Natural killer cell treated with Interleukin-12 subunit alpha and Interleukin-12 subunit beta and Interleukin-15 and Interleukin-18, amount 100 ng/mL, for 72 hours (primary cell): ENCODE results near the gene CXCL3. TPM values are rescaled to one million over a fixed set of nuclear protein-coding genes. Genes with fewer than 3 reads are reported as not detected.

Experiments used
- ATAC-seq, 2 donors: fragments of 150-1000 bp; cut with Tn5 transposase in 1 of 2; sonication (Bioruptor Pico), chemical (Tn5 transposase) in 1 of 2; 2 replicates each; pipeline ENCODE4 v1.10.0; 2021
- DNase-seq: peaks from one replicate; pipeline ENCODE4 v3.0.0; 2022; ENCODE audit warnings: low spot score
- H3K27ac Mint-ChIP-seq, 2 donors: 1 replicate in 1 of 2; 2 replicates in 1 of 2; pipeline ENCODE4 v1.8.0; 2022; ENCODE audit warnings: mixed read lengths in 2 of 2, mild to moderate bottlenecking in 1 of 2, moderate library complexity in 1 of 2
- H3K27me3 Mint-ChIP-seq, 2 donors: 1 replicate in 1 of 2; 2 replicates in 1 of 2; pipeline ENCODE4 v1.8.0; 2022; ENCODE audit warnings: mixed read lengths in 2 of 2
- H3K36me3 Mint-ChIP-seq: one replicate; pipeline ENCODE4 v1.8.0; 2022; ENCODE audit warnings: mixed read lengths
- H3K4me1 Mint-ChIP-seq, 2 donors: 1 replicate in 1 of 2; 2 replicates in 1 of 2; pipeline ENCODE4 v1.8.0; 2022; ENCODE audit warnings: low read depth in 2 of 2, mixed read lengths in 2 of 2, mild to moderate bottlenecking in 1 of 2
- H3K4me3 Mint-ChIP-seq: one replicate; pipeline ENCODE4 v1.8.0; 2022; ENCODE audit warnings: mixed read lengths
- H3K9me3 Mint-ChIP-seq: 2 replicates; pipeline ENCODE4 v1.8.0; 2022; ENCODE audit warnings: mixed read lengths
- total RNA-seq, 2 donors: library from RNA; stranded (reverse); gene quantifications; one replicate each; pipeline ENCODE4 v1.2.3, GENCODE V29; 2022

Gene CXCL3
- total RNA-seq, 2 donors from 2014 or later = not detected

- ATAC-seq (no peak), DNase-seq (no peak)
- no peaks in the 10 kb centered on the region for H3K36me3 Mint-ChIP-seq
- H3K27me3 Mint-ChIP-seq = no peaks in the 10 kb centered on the region
- no peak overlapping the region for H3K4me3 Mint-ChIP-seq
- peaks cover 7% of the 10 kb centered on the region for H3K9me3 Mint-ChIP-seq
- peaks cover 0 to 10% of the 10 kb centered on the region in 2 donors for H3K4me1 Mint-ChIP-seq
- H3K27ac Mint-ChIP-seq = no peak overlapping the region
These were observed 20.4 kb downstream of the CXCL3 start for GRCh38 chr4:74018116-74018515.

- Mint-ChIP-seq H3K4me3 (no peak overlapping the region), H3K4me1 (peaks cover 0 to 10% of the 10 kb centered on the region in 2 donors), H3K9me3 (peaks cover 7% of the 10 kb centered on the region), H3K27me3 (no peaks in the 10 kb centered on the region), H3K36me3 (no peaks in the 10 kb centered on the region), H3K27ac (peak overlapping the region in 1 of 2 donors; percentile 23)
- ATAC-seq (no peak), DNase-seq (no peak)
These were observed 22.4 kb downstream of the CXCL3 start for GRCh38 chr4:74016068-74016467.

GRCh38 chr4:74015126-74015780 lies 23.2 kb downstream of the CXCL3 start:
- DNase-seq (no peak), ATAC-seq (no peak)
- peaks cover 4% of the 10 kb centered on the region for H3K36me3 Mint-ChIP-seq
- H3K4me1 Mint-ChIP-seq = peaks cover 0 to 10% of the 10 kb centered on the region in 2 donors
- H3K27me3 Mint-ChIP-seq = no peaks in the 10 kb centered on the region
- peaks cover 7% of the 10 kb centered on the region for H3K9me3 Mint-ChIP-seq
- no peak overlapping the region for H3K4me3 Mint-ChIP-seq
- no peak overlapping the region for H3K27ac Mint-ChIP-seq

GRCh38 chr4:74014332-74014731 lies 24.2 kb downstream of the CXCL3 start:
- no peaks in the 10 kb centered on the region for H3K27me3 Mint-ChIP-seq
- peaks cover 7% of the 10 kb centered on the region for H3K9me3 Mint-ChIP-seq
- peaks cover 0 to 10% of the 10 kb centered on the region in 2 donors for H3K4me1 Mint-ChIP-seq
- no peak overlapping the region for H3K27ac Mint-ChIP-seq
- H3K36me3 Mint-ChIP-seq = peaks cover 4% of the 10 kb centered on the region
- DNase-seq (no peak), ATAC-seq (no peak)
- no peak overlapping the region for H3K4me3 Mint-ChIP-seq

- Mint-ChIP-seq H3K36me3 (peaks cover 4% of the 10 kb centered on the region), H3K4me3 (no peak overlapping the region), H3K27me3 (no peaks in the 10 kb centered on the region), H3K4me1 (peaks cover 0 to 6% of the 10 kb centered on the region in 2 donors), H3K9me3 (peaks cover 4% of the 10 kb centered on the region), H3K27ac (no peak overlapping the region)
- DNase-seq (no peak), ATAC-seq (no peak)
These were observed 25.2 kb downstream of the CXCL3 start for GRCh38 chr4:74013264-74013663.

DNA sequence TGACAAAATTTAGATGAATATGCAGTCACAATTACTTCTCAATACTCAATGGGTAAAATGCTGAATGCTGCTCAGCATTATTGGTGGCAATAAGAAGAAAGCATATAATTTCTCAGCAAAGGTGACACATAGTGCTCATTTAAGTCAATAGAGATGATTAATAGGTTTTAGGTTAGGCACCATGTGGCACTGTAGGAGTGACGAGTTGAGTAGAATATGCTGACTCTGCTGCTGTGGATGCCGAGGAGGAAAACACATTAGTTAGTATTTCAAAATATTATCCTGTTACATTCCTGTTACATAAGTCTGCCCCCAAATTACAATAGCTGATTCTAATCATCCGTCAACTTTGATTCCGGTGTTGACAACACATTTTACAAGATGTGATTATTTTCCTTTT lies 26.4 kb downstream of the CXCL3 start:
- Mint-ChIP-seq H3K9me3 (peaks cover 4% of the 10 kb centered on the region), H3K27ac (no peak overlapping the region), H3K27me3 (no peaks in the 10 kb centered on the region), H3K4me3 (no peak overlapping the region), H3K4me1 (peaks cover 0 to 6% of the 10 kb centered on the region in 2 donors), H3K36me3 (peaks cover 4% of the 10 kb centered on the region)
- DNase-seq (no peak), ATAC-seq (no peak)

GRCh38 chr4:74009307-74009706 lies 29.2 kb downstream of the CXCL3 start:
- Mint-ChIP-seq H3K9me3 (no peaks in the 10 kb centered on the region), H3K36me3 (peaks cover 4% of the 10 kb centered on the region), H3K27me3 (no peaks in the 10 kb centered on the region), H3K27ac (no peak overlapping the region), H3K4me3 (no peak overlapping the region), H3K4me1 (no peaks in the 10 kb centered on the region)
- DNase-seq (no peak), ATAC-seq (no peak)

DNA sequence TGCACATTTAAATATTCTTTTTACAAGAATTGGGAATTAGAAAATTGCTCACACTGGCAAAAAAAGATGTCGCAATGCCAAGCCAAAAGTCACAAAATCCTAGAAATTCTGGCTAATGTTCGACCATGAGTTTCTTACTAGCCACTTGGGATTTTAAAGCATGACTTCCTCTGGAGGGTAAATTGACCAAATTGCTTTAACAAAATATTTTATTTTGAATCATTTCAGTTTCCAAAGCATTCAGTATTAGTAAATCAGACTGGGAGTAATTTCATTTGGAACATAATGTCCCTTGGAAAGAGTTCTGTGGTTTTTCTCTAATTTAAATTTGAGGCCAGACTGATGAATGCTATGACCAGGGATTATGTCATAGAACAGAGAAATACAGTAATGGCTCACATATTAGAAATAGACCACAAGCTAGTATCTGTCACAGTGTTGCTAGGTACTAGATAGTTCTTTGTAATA lies 32.4 kb downstream of the CXCL3 start:
- peaks cover 0 to 2% of the 10 kb centered on the region in 2 donors for H3K27me3 Mint-ChIP-seq
- H3K27ac Mint-ChIP-seq = no peak overlapping the region
- DNase-seq = no peak
- peaks cover 4% of the 10 kb centered on the region for H3K36me3 Mint-ChIP-seq
- no peak for ATAC-seq
- no peaks in the 10 kb centered on the region for H3K9me3 Mint-ChIP-seq
- no peak overlapping the region for H3K4me3 Mint-ChIP-seq
- no peaks in the 10 kb centered on the region for H3K4me1 Mint-ChIP-seq

GRCh38 chr4:74005528-74005927 lies 33.0 kb downstream of the CXCL3 start:
- ATAC-seq (no peak), DNase-seq (no peak)
- Mint-ChIP-seq H3K4me3 (no peak overlapping the region), H3K27me3 (peaks cover 0 to 2% of the 10 kb centered on the region in 2 donors), H3K36me3 (no peaks in the 10 kb centered on the region), H3K4me1 (no peaks in the 10 kb centered on the region), H3K27ac (no peak overlapping the region), H3K9me3 (no peaks in the 10 kb centered on the region)

GRCh38 chr4:74004668-74005067 lies 33.8 kb downstream of the CXCL3 start:
- Mint-ChIP-seq H3K4me3 (no peak overlapping the region), H3K27me3 (peaks cover 0 to 2% of the 10 kb centered on the region in 2 donors)

GRCh38 chr4:74000301-74000700 lies 38.2 kb downstream of the CXCL3 start:
- H3K9me3 Mint-ChIP-seq = no peaks in the 10 kb centered on the region
- no peak overlapping the region for H3K27ac Mint-ChIP-seq
- ATAC-seq (no peak), DNase-seq (no peak)
- no peaks in the 10 kb centered on the region for H3K36me3 Mint-ChIP-seq
- peaks cover 8 to 13% of the 10 kb centered on the region in 2 donors for H3K27me3 Mint-ChIP-seq
- H3K4me3 Mint-ChIP-seq = no peak overlapping the region
- H3K4me1 Mint-ChIP-seq = no peaks in the 10 kb centered on the region

More at GRCh38 chr4:74004668-74005067, 33.8 kb downstream of the CXCL3 start:
- Mint-ChIP-seq H3K9me3 (no peaks in the 10 kb centered on the region), H3K27ac (no peak overlapping the region), H3K4me1 (no peaks in the 10 kb centered on the region), H3K36me3 (no peaks in the 10 kb centered on the region)
- no peak for DNase-seq
- no peak for ATAC-seq

GRCh38 chr4:73998040-73999011 lies 40.2 kb downstream of the CXCL3 start, which contains the start of gene CXCL5:
Gene CXCL5, minus strand, starts transcription at chr4:73998677. Its CDS starts 96 bp downstream, at chr4:73998581.
- Mint-ChIP-seq H3K9me3 (no peaks in the 10 kb centered on the region), H3K27ac (no peak within 1 kb of the TSS), H3K27me3 (peaks cover 10 to 13% of the 10 kb centered on the region in 2 donors), H3K36me3 (no peaks in the 10 kb centered on the region), H3K4me3 (no peak within 1 kb of the TSS), H3K4me1 (no peaks in the 10 kb centered on the region)
- ATAC-seq (peak in 1 of 2 donors; percentile 45), DNase-seq (no peak)

- Mint-ChIP-seq H3K4me3 (no peak overlapping the region), H3K4me1 (no peaks in the 10 kb centered on the region), H3K27me3 (peaks cover 0 to 4% of the 10 kb centered on the region in 2 donors), H3K27ac (no peak overlapping the region), H3K9me3 (no peaks in the 10 kb centered on the region), H3K36me3 (no peaks in the 10 kb centered on the region)
- no peak for ATAC-seq
- no peak for DNase-seq
These were observed 46.4 kb downstream of the CXCL3 start for GRCh38 chr4:73992050-73992449.

DNA sequence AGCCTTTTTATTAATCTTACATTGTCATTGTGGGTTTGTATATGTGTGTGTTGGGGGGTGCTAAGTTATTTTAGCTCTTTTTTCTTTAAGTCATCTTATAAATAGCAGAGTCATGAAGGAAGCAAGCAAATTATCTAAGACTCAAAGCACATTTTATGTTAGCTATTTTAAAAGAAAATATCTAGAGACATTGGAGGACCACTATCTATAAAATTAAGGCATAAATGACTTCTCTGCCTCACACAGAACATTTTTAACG lies 46.8 kb downstream of the CXCL3 start:
- no peaks in the 10 kb centered on the region for H3K4me1 Mint-ChIP-seq
- H3K4me3 Mint-ChIP-seq = no peak overlapping the region
- H3K9me3 Mint-ChIP-seq = no peaks in the 10 kb centered on the region
- DNase-seq (no peak), ATAC-seq (no peak)
- no peak overlapping the region for H3K27ac Mint-ChIP-seq
- H3K36me3 Mint-ChIP-seq = no peaks in the 10 kb centered on the region
- H3K27me3 Mint-ChIP-seq = peaks cover 0 to 4% of the 10 kb centered on the region in 2 donors
